HG02852 (cell line): ENCODE measurements around the gene HHAT.

ENCODE experiments used
- ATAC-seq: cut with Tn5 transposase; IDR thresholded peaks from one replicate; pipeline ENCODE4 v1.9.1; 2021; ENCODE audit warnings: mild to moderate bottlenecking, moderate library complexity; ENCODE audit not compliant: unreplicated experiment

HHAT gene

DNA sequence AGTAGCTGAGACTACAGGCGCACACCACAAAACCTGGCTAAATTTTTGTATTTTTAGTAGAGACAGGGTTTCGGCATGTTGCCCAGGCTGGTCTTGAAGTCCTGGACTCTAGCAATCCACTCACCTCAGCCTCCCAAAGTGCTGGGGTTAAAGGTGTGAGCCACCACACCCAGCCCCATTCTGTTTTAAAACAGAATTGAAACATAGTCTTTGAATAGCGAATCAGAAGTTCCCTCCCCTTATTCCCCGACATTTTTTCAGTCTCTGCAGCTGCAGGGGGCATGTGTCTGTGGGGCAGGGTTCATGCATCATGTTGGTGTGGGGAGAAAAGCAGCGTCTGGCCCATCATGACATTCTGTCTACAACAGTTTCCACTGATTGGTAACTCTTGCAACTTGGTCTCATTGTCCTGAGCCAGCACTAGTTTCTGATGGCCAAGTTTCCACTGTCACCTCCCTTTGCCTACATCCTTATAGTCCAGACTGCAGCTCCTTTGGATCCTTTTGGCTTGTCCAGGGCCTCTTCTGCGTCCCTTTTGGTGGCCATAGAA lies 15.6 kb upstream of the HHAT start:
- ATAC-seq: no peak

DNA sequence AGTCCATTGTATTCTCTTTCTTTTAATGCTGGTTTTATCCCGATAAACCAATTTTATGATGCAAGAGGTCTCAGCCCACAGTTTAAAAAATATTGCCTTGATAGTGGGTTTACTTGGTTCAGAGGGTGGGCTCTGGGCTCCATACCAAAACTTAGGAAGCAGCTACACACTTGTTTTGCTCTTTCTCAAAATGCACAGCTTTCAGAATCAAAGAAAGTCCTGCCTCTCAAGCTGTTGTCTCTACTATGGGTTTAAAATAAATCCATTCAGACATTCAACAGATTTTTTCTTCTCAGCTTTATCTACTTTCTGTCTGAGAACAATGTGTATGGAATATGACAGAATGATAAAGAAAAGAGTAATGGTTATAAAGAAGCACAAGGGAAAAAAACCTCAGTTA lies 14.8 kb upstream of the HHAT start:
- ATAC-seq: no peak

DNA sequence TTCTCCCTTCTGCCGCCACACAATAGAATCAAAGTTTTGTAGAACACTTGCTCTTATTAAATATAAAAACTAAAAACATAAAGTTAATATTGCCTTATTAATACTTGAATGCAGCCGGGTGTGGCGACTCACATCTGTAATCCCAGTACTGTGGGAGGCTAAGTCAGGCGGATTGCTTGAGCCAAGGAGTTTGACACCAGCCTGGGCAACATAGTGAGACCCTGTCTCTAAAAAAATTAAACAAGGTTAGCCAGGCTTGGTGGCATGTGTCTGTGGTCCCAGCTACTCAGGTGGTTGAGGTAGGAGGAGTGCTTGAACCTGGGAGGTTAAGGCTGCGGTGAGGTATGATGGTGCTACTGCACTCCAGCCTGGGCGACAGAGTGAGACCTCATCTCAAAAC lies 13.2 kb upstream of the HHAT start:
- no peak for ATAC-seq

- ATAC-seq: no peak
Observed at GRCh38 chr1:210321131-210321530, 7.6 kb upstream of the HHAT start.

- ATAC-seq: no peak
Observed at GRCh38 chr1:210321552-210321951, 7.2 kb upstream of the HHAT start.

DNA sequence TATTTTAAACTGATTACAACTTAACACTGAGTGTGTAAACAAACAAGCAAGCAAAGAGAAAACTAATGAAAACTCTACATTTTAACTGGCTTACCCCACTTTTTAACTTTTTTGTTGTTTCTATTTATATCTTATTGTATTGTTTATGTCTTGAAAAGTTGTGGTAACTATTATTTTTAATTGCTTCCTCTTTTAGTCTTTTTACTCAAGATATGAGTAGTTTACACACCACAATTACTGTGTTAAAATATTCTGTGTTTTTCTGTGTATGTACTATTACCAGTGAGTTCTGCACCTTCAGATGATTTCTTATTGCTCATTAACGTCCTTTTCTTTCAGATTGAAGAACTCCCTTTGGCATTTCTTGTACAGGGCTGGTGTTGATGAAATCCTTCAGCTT lies 4.7 kb upstream of the HHAT start:
- no peak for ATAC-seq

- no peak for ATAC-seq
Observed at GRCh38 chr1:210325026-210325670, 3.6 kb upstream of the HHAT start.

- ATAC-seq: no peak
Observed at GRCh38 chr1:210328032-210328745, 513 bp upstream of the HHAT start.

DNA sequence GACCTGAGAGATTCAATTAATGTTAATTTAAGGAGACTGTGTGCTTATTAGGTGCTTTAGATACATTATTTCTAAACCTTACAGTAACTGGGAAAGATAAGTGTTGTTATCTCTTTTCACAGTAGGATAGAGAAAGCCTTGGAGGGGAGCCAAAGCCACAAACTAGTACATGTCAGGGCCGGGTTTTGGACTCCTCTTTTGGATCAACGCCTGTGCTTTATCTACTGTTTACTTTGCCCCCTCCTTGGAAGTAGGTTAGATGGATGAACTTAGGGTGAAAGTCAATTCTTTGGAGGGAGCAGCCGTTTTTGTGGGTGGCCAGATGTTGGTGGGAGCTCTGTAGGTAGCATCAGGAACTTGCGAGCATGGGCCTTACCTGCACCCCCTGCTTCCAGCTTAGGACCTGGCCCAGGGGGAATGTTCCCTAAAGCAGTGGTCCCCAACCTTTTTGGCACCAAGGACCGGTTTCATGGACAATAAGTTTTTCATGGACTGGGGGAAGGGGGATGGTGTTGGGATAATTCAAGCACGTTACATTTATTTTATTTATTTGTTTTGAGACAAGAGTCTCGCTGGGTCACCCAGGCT lies 1.7 kb downstream of the HHAT start:
- no peak for ATAC-seq

GRCh38 chr1:210332233-210332632 lies 3.5 kb downstream of the HHAT start:
- no peak for ATAC-seq

DNA sequence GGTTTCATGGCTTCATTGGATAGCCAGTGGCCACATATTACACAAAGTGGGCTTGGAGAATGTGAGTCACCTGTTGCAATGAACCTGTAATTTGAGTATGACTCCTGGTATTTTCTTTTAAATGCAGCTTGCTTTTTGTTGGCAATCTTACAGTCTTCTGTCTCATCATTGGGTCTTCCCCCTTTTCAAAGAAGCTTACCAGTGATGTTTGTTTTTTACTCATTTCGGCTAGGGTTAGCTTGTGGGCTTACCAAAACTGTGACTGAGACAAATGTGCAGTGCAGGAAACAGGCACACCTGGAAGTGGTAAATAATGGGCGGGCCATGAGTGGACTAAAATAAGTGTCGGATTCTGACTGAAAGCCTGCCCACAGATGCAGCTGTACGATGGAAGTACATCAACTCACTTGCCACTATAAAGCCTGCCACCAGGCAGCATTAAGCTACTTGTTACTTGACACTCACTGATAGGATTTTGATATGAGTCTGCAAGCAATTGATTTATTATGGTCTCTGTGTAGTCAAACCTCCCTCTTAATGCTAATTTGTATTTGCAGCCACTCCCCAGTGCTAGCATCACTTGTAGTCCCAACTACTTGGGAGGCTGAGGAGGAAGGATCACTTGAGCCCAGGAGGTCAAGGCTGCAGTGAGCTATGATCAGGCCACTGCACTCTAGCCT lies 4.2 kb downstream of the HHAT start:
- ATAC-seq: peak; percentile 77

- ATAC-seq: no peak
Observed at GRCh38 chr1:210335001-210335400, 6.3 kb downstream of the HHAT start.

- no peak for ATAC-seq
Observed at GRCh38 chr1:210336362-210336761, 7.7 kb downstream of the HHAT start.

DNA sequence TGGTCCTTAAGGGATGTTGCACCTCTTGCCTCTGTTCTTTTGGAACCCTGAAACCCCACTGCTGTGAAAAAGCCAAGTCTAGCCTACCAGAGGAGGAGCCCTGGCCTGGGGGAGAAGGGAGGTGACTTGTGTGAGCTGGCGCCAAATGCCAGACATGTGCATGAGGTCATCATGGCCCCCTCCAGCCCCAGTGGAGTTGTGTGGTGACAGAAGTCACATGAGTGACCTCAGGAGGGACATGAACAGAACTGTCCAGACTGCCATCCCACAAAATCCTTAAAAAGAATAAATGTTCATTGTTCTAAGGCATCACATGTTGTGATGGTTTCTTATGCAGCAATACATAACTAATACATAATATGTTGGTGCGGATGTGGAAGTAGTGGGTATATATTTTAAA lies 10.8 kb downstream of the HHAT start:
- ATAC-seq: no peak

- ATAC-seq: peak; percentile 39
Observed at GRCh38 chr1:210340311-210340710, 11.6 kb downstream of the HHAT start.

DNA sequence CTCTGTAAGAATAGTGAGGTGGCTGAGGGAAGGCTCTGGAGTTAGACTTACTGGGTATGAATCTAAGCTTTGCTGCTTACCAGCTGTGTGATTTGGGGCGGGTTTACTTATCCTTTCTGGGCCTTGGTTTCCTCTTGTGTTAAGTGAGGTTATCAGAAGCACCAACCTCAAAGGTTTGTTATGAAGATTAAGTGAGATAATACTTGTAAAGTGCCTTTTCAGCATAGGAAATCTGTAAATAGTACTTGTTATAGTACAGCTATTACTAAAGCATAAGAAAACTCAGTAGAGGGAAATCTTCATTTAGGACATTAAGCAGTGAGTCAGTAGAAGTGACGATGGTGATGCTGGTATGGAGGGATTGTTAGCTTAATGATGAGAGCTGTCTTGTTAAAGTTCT lies 12.1 kb downstream of the HHAT start:
- ATAC-seq: no peak

GRCh38 chr1:210342986-210343780 lies 14.5 kb downstream of the HHAT start:
- peak; percentile 56 for ATAC-seq

GRCh38 chr1:210344706-210345105 lies 16.0 kb downstream of the HHAT start:
- no peak for ATAC-seq

GRCh38 chr1:210347112-210347511 lies 18.4 kb downstream of the HHAT start:
- no peak for ATAC-seq

DNA sequence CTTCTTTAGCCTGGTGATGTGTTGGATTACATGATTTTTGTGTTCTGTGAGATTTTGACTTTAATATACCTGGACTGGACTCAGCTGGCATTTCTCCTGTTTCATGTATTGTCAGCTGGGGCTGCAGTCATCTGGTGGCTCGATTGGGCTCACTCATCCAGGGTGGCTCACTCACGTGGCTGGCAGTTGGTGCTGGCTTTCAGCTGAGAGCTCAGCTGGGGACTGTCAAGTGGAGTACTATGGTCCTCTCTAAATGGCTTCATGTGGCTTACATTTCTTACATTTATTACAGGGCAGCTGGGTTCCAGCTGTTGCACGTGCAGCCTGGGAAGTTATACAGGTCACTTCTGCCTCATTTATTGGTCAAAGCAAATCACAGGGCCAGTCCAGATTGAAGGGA lies 22.8 kb downstream of the HHAT start:
- no peak for ATAC-seq

DNA sequence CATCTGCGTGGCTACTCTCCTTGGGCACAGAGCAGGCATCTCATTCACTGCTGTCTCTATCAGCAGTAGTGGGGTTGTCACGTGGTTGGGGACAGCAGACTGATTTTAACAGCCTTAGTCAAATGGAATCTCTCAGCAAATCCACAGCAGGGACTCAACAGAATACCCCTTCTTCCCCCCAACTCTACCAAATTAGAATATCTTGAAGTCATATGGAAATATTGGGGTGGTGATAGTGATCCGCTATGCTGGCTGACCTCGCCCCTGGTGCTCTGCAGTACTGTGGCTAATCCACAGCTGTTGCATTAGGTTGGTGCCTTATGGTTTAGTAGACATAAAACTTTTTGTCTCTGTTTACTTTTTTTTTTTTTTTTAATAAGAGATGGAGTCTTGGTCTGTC lies 23.9 kb downstream of the HHAT start:
- ATAC-seq: no peak
